Esophagus squamous epithelium (tissue), 4 donors: ENCODE measurements around the gene SLC35F3.

Source experiments
- POLR2A ChIP-seq, 4 donors: fragments of 450-650 bp; IDR thresholded peaks; one replicate each; pipeline ENCODE4 v1.6.1; 2017; ENCODE audit warnings: antibody characterized with exemption in 4 of 4, mild to moderate bottlenecking in 4 of 4, moderate library complexity in 3 of 4
- TF ChIP-seq, protein P1 (sequence below), 6 experiments: fragments of 450-650 bp in 4 of 6; fragments of 200-600 bp in 2 of 6; sonication (generic) in 2 of 6; IDR thresholded peaks; one replicate each; pipeline ENCODE4 v1.5.1; 2016 to 2019; ENCODE audit warnings: antibody characterized with exemption in 6 of 6, mild to moderate bottlenecking in 4 of 6, moderate library complexity in 4 of 6

DNA sequence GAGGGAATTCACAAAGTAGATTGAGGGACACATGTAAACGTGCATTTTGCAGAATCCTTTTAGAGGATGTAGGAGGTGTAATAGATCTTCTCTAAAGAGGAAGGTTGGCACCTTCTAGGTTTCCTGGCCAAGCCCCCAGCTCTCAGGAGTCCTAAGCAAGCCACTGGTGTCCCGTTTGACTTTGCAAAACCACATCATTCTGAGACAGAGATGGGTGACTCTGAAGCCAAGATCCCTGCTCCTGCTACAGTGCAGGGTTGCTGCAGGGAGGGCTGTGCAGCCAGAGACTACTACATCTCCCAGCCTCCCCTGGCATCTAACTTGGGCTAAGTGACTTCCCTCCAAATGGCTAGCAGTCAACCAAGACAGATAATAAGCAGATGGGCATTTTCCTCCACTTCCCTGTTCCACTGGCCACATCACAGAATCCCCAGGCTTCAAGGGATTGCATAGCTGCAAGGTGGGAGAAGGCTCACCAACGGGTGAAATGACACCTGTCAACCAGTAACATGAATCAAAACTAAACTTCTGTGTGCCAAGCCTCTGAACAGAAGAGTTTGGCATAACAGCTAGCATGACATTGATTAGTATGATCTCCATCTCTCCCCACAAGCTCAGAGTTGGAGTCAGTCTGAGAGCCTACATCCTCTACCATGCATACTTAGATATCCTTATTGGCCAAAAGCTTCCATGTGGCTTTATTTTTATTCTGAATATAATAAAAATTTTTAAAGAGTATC is 339.2 kb downstream of the SLC35F3 start:
- TF ChIP-seq, protein P1, sequence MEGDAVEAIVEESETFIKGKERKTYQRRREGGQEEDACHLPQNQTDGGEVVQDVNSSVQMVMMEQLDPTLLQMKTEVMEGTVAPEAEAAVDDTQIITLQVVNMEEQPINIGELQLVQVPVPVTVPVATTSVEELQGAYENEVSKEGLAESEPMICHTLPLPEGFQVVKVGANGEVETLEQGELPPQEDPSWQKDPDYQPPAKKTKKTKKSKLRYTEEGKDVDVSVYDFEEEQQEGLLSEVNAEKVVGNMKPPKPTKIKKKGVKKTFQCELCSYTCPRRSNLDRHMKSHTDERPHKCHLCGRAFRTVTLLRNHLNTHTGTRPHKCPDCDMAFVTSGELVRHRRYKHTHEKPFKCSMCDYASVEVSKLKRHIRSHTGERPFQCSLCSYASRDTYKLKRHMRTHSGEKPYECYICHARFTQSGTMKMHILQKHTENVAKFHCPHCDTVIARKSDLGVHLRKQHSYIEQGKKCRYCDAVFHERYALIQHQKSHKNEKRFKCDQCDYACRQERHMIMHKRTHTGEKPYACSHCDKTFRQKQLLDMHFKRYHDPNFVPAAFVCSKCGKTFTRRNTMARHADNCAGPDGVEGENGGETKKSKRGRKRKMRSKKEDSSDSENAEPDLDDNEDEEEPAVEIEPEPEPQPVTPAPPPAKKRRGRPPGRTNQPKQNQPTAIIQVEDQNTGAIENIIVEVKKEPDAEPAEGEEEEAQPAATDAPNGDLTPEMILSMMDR (IDR thresholded peaks at IDR 0.05): no peak
- TF ChIP-seq POLR2A (IDR thresholded peaks at IDR 0.05): no peak
